ENCODE measurements around the gene RABEP2.

DNA sequence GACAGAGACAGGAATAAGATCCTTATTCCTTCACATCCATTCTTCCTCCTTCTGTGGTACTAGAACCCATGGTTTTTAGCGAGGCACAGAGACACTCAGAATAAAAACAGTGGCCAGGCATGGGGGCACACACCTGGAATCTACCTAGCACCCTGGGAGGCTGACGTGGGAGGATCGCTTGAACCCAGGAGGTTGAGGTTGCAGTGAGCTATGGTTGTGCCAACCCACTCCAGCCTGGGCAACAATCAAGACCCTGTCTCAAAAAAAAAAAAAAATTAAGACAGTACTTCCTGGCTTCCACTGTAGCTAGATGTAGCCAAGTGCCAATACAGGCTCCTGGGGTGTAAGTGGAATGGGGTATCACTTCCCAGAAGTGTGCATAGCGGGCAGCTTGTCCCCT is 42.1 kb upstream of the RABEP2 start:
- TF ChIP-seq, protein P1, sequence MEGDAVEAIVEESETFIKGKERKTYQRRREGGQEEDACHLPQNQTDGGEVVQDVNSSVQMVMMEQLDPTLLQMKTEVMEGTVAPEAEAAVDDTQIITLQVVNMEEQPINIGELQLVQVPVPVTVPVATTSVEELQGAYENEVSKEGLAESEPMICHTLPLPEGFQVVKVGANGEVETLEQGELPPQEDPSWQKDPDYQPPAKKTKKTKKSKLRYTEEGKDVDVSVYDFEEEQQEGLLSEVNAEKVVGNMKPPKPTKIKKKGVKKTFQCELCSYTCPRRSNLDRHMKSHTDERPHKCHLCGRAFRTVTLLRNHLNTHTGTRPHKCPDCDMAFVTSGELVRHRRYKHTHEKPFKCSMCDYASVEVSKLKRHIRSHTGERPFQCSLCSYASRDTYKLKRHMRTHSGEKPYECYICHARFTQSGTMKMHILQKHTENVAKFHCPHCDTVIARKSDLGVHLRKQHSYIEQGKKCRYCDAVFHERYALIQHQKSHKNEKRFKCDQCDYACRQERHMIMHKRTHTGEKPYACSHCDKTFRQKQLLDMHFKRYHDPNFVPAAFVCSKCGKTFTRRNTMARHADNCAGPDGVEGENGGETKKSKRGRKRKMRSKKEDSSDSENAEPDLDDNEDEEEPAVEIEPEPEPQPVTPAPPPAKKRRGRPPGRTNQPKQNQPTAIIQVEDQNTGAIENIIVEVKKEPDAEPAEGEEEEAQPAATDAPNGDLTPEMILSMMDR (IDR thresholded peaks at IDR 0.05) = no peak
- TF ChIP-seq EP300 (IDR thresholded peaks at IDR 0.05) = no peak

All from ovary (tissue), 3 donors.